MV-4-11 (cell line): Measurements from ENCODE around the gene FLVCR1.
"Not testable (repeated sequence)": the region's sequence is repeated elsewhere in the genome, so short reads cannot be mapped to it uniquely, and the experiment has no call there.

Experiments
- DNase-seq: peaks from one replicate; lab custom pipeline; 2025; lab: John Stamatoyannopoulos, UW

FLVCR1 gene

DNA sequence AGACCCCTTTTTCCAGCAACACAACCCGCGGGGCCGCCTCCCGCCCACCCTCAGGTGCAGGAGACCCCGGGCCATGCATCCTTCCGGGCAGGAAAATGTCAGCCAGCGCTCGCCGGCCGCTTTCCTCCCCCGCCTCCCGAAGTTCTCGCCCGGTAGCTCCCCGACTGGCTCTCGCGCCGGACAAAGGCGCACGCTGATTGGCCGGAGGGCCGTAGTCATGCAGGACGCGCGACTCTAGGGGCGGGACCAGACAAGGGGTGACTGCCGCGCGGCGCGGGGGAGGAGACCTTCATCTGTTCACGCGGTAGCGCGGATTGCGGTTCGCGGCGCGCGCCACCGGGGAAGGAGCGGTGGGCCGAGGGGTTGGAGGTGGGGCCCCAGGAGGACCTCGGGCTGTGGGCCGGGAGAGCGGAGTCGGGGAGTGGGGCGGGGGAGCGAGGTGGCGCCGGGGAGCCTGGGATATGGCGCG lies at the start of gene FLVCR1:
TSS of gene FLVCR1 (plus strand) at position 284 of the 469 bp plus-strand sequence. CDS start at position 462, 178 bp downstream.
- peak; percentile 92 for DNase-seq

GRCh38 chr1:212814537-212815334 lies 43.3 kb upstream of the FLVCR1 start:
- DNase-seq = peak; percentile 21

GRCh38 chr1:212816567-212817278 lies 41.4 kb upstream of the FLVCR1 start:
- DNase-seq = no peak

- DNase-seq = no peak
These were observed 38.3 kb upstream of the FLVCR1 start for GRCh38 chr1:212819726-212820125.

GRCh38 chr1:212820969-212821368 lies 37.1 kb upstream of the FLVCR1 start:
- DNase-seq = no peak

- no peak for DNase-seq
These were observed 35.1 kb upstream of the FLVCR1 start for GRCh38 chr1:212822956-212823355.

GRCh38 chr1:212824201-212824600 lies 33.9 kb upstream of the FLVCR1 start:
- no peak for DNase-seq

DNA sequence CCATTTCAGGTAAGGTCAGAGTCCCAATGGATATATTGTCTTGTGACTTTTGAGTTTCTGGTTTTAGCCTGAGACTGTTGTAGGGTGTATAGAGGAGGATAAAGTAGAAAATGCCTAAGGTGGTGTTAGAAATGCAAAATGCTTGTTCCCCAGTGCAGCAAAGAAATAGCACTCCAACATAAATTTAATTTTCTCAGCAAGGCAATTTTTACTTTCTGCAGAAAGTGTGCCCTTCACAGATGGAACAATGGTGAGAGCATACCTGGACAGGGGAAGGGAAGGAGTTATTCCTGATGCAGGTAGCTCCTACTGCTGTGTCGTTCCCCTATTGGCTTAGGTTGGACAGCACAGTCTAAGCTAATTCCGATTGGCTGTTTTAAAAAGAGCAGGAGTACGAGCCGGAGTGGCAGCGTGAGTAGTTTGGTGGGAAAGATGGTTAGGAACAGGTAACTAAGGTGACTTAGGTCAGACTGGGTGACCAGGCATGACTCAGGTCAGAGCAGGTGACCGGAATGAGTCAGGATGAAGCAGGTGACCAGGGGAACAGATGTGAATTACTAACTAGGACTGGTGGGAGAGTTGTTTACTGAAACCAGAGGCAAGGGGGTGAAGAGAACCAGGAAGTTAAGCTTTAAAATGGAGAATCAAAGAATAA lies 32.1 kb upstream of the FLVCR1 start:
- DNase-seq = no peak

DNA sequence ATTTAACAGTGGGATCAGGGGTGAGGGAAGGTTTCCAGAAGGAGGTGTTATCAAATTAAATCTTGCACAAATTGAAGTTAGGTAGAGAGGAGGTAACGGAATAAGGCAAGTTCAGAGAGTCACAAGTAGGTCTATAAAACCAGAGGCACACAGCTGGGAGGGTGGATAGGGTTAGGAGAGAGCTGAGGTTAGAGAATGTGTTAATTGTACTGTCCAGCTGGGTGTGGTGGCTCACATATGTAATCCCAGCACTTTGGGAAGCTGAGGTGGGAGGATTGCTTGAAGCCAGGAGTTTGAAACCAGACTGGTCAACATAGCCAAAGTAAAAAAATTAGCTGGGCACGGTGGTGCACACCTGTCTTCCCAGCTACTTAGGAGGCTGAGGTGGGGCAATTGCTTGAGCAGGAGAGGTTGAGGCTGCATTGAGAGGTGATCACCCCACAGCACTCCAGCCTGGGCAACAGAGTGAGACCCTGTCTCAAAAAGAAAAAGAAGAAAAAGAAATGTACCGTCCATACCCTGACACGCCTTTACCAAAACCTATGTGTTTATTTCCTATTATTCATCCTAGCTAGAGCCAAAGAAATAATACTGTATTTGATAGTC lies 30.8 kb upstream of the FLVCR1 start:
- no peak for DNase-seq

GRCh38 chr1:212827831-212828278 lies 30.2 kb upstream of the FLVCR1 start:
- no peak for DNase-seq

DNA sequence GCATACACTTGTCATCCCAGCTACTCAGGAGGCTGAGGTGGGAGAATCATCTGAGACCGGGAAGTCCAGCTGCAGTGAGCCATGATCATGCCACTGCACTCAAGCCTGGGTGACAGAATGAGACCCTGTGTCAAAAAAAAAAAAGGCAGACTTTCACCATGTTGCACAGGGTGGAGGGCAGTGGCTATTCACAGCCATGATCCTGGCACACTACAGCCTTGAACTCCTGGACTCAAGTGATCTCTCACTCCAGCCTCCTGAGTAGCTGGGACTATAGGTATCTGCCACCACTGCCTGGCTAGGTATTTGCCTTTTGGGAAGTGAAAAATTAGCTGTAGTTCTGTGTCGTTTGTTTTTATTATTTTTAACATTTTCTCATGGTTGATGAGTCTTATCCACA lies 29.7 kb upstream of the FLVCR1 start:
- no peak for DNase-seq

- DNase-seq = not testable (repeated sequence)
These were observed 24.6 kb upstream of the FLVCR1 start for GRCh38 chr1:212833211-212834207.

- DNase-seq = no peak
These were observed 19.9 kb upstream of the FLVCR1 start for GRCh38 chr1:212838145-212838544.

DNA sequence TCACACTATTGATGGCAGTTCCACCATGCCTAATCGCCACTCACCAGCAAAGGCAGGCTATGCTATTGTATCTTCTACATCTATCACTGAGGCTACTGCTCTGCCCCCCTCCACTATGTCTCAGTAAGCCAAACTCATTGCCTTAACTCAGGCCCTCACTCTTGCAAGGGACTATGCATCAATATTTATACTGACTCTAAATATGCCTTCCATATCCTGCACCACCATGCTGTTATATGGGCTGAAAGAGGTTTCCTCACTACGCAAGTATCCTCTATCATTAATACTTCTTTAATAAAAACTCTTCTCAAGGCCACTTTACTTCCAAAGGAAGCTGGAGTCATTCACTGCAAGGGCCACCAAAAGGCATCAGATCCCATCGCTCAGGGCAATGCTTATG lies 13.6 kb upstream of the FLVCR1 start:
- DNase-seq = not testable (repeated sequence)

GRCh38 chr1:212847549-212847948 lies 10.5 kb upstream of the FLVCR1 start, which contains the start of gene SPATA45:
TSS of gene SPATA45 (minus strand) at chr1:212847649. CDS start at chr1:212836149, 11,500 bp downstream.
- no peak for DNase-seq

GRCh38 chr1:212852105-212852688 lies 5.9 kb upstream of the FLVCR1 start:
- no peak for DNase-seq

DNA sequence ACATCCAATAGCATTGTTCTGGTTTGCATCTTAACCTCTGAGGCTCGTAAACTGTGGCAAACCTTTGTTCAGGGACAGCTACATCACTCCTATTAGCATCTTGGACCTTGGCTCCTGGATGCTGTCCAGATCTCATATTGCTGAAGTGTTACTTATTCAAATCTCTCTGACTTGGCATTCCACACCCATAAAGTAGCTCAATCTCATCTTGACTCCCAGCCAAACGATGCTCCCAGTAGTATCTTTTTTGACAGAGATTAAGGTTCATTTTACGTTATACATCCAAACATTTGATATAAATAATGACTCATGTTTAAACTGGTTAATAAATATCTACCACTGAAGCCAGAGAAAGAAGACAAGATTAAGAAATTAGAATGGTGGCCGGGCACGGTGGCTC lies 4.4 kb upstream of the FLVCR1 start:
- no peak for DNase-seq

GRCh38 chr1:212856755-212857154 lies 1.3 kb upstream of the FLVCR1 start:
- no peak for DNase-seq

DNA sequence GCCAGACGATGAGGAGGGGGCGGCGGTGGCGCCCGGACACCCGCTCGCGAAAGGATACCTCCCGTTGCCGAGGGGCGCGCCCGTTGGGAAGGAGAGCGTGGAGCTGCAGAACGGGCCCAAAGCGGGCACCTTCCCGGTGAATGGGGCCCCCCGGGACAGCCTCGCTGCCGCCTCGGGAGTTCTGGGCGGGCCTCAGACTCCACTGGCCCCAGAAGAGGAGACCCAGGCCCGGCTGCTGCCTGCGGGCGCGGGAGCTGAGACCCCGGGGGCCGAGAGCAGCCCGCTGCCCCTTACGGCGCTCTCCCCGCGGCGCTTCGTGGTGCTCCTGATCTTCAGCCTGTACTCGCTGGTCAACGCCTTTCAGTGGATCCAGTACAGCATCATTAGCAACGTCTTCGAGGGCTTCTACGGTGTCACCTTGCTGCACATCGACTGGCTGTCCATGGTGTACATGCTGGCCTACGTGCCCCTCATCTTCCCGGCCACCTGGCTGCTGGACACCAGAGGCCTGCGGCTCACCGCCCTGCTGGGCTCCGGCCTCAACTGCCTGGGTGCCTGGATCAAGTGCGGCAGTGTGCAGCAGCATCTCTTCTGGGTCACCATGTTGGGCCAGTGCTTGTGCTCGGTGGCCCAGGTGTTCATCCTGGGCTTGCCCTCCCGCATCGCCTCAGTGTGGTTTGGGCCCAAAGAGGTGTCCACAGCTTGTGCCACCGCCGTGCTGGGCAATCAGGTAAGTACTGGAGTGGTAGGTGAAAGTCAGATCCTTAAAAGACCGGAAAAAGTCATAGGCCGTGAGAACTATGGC lies 588 bp downstream of the FLVCR1 start:
- no peak for DNase-seq
